Measurements from ENCODE around the gene TTC12.

- TF ChIP-seq CTCF (conservative IDR thresholded peaks at IDR 0.05) (no peak), EZH2 (IDR thresholded peaks at IDR 0.05; ENCODE audit: low read depth) (no peak)
These were observed 79.2 kb downstream of the TTC12 start for GRCh38 chr11:113393501-113393985.
